Duodenal mucosa (tissue), 2 donors: Measurements from ENCODE around the gene CABP4.

Source experiments
- H3K27ac ChIP-seq: one replicate; pipeline ENCODE4 v1.7.0; 2013; ENCODE audit warnings: low read depth, low read length
- H3K27me3 ChIP-seq, 2 donors: one replicate each; pipeline ENCODE4 v1.7.0; 2013; ENCODE audit warnings: low read length in 2 of 2, control low read depth in 1 of 2; ENCODE audit not compliant: insufficient read depth in 2 of 2, control insufficient read depth in 1 of 2
- H3K36me3 ChIP-seq, 2 donors: one replicate each; pipeline ENCODE4 v1.7.0; 2013; ENCODE audit warnings: low read length in 2 of 2, control low read depth in 1 of 2; ENCODE audit not compliant: insufficient read depth in 2 of 2, control insufficient read depth in 1 of 2
- H3K4me1 ChIP-seq, 2 donors: one replicate each; pipeline ENCODE4 v1.7.0; 2013; ENCODE audit warnings: low read length in 2 of 2, control low read depth in 1 of 2; ENCODE audit not compliant: insufficient read depth in 2 of 2, control insufficient read depth in 1 of 2
- H3K4me3 ChIP-seq, 2 donors: one replicate each; pipeline ENCODE4 v1.7.0; 2013; ENCODE audit warnings: low read length in 2 of 2, low read depth in 1 of 2
- H3K9ac ChIP-seq, 2 donors: one replicate each; pipeline ENCODE4 v1.7.0; 2013; ENCODE audit warnings: low read length in 2 of 2, low read depth in 1 of 2
- H3K9me3 ChIP-seq, 2 donors: one replicate each; pipeline ENCODE4 v1.7.0; 2013; ENCODE audit warnings: low read length in 2 of 2, control low read depth in 1 of 2; ENCODE audit not compliant: control insufficient read depth in 1 of 2

Gene CABP4

GRCh38 chr11:67504005-67504949 lies 49.1 kb downstream of the CABP4 start:
- Histone ChIP-seq H3K4me3 (peak overlapping the region; percentile 82 to 93), H3K27ac (peak overlapping the region; percentile 98), H3K27me3 (no peaks in the 10 kb centered on the region), H3K9ac (peak overlapping the region; percentile 80 to 87), H3K36me3 (peaks cover 10 to 28% of the 10 kb centered on the region in 2 donors), H3K4me1 (peaks cover 17 to 44% of the 10 kb centered on the region in 2 donors), H3K9me3 (no peaks in the 10 kb centered on the region)

- H3K4me3 ChIP-seq: peak within 1 kb of the TSS; percentile 82 to 93
- peaks cover 5 to 25% of the 10 kb centered on the region in 2 donors for H3K36me3 ChIP-seq
- no peaks in the 10 kb centered on the region for H3K27me3 ChIP-seq
- peak within 1 kb of the TSS; percentile 98 for H3K27ac ChIP-seq
- H3K9me3 ChIP-seq: no peaks in the 10 kb centered on the region
- peaks cover 17 to 44% of the 10 kb centered on the region in 2 donors for H3K4me1 ChIP-seq
- H3K9ac ChIP-seq: peak within 1 kb of the TSS; percentile 87 to 92
Observed at GRCh38 chr11:67504950-67505581, 49.9 kb downstream of the CABP4 start, which contains the start of gene PITPNM1. PITPNM1 (minus strand) TSS chr11:67505363; CDS start chr11:67504180, 1,183 bp downstream.

- peak overlapping the region; percentile 87 to 92 for H3K9ac ChIP-seq
- peaks cover 17 to 44% of the 10 kb centered on the region in 2 donors for H3K4me1 ChIP-seq
- peaks cover 5 to 21% of the 10 kb centered on the region in 2 donors for H3K36me3 ChIP-seq
- peak overlapping the region; percentile 98 for H3K27ac ChIP-seq
- no peaks in the 10 kb centered on the region for H3K27me3 ChIP-seq
- peak overlapping the region; percentile 82 to 93 for H3K4me3 ChIP-seq
- no peaks in the 10 kb centered on the region for H3K9me3 ChIP-seq
Observed at GRCh38 chr11:67505605-67506396, 50.6 kb downstream of the CABP4 start.

- H3K9me3 ChIP-seq: no peaks in the 10 kb centered on the region
- H3K4me1 ChIP-seq: peaks cover 17 to 44% of the 10 kb centered on the region in 2 donors
- H3K27ac ChIP-seq: peak overlapping the region; percentile 98
- H3K36me3 ChIP-seq: peaks cover under 1 to 14% of the 10 kb centered on the region in 2 donors
- H3K27me3 ChIP-seq: no peaks in the 10 kb centered on the region
- peak overlapping the region; percentile 87 to 92 for H3K9ac ChIP-seq
- peak overlapping the region; percentile 69 to 93 for H3K4me3 ChIP-seq
Observed at GRCh38 chr11:67506426-67507051, 51.4 kb downstream of the CABP4 start.

- H3K9me3 ChIP-seq: no peaks in the 10 kb centered on the region
- H3K27ac ChIP-seq: peak overlapping the region; percentile 98
- H3K36me3 ChIP-seq: peaks cover 0 to 6% of the 10 kb centered on the region in 2 donors
- peak overlapping the region; percentile 69 to 93 for H3K4me3 ChIP-seq
- no peaks in the 10 kb centered on the region for H3K27me3 ChIP-seq
- H3K4me1 ChIP-seq: peaks cover 17 to 44% of the 10 kb centered on the region in 2 donors
- peak overlapping the region; percentile 87 to 92 for H3K9ac ChIP-seq
Observed at GRCh38 chr11:67507242-67507863, 52.2 kb downstream of the CABP4 start.

- H3K4me1 ChIP-seq: peaks cover 17 to 43% of the 10 kb centered on the region in 2 donors
- no peaks in the 10 kb centered on the region for H3K9me3 ChIP-seq
- no peaks in the 10 kb centered on the region for H3K27me3 ChIP-seq
- peak within 1 kb of the TSS; percentile 87 to 94 for H3K9ac ChIP-seq
- H3K27ac ChIP-seq: peak within 1 kb of the TSS; percentile 98
- peak within 1 kb of the TSS; percentile 69 to 93 for H3K4me3 ChIP-seq
- H3K36me3 ChIP-seq: peaks cover 0 to 5% of the 10 kb centered on the region in 2 donors
Observed at GRCh38 chr11:67507864-67508485, 52.8 kb downstream of the CABP4 start, which contains the start of gene CDK2AP2. CDK2AP2 (minus strand) TSS chr11:67508162; CDS start chr11:67508082, 80 bp downstream.

GRCh38 chr11:67508486-67509121 lies 53.5 kb downstream of the CABP4 start:
- Histone ChIP-seq H3K9ac (peak overlapping the region; percentile 70 to 94), H3K4me1 (peaks cover 15 to 37% of the 10 kb centered on the region in 2 donors), H3K9me3 (no peaks in the 10 kb centered on the region), H3K4me3 (peak overlapping the region; percentile 69 to 93), H3K36me3 (peaks cover 0 to 5% of the 10 kb centered on the region in 2 donors), H3K27me3 (no peaks in the 10 kb centered on the region), H3K27ac (peak overlapping the region; percentile 98)

GRCh38 chr11:67510023-67510345 lies 54.8 kb downstream of the CABP4 start:
- Histone ChIP-seq H3K36me3 (peaks cover 0 to 5% of the 10 kb centered on the region in 2 donors), H3K4me1 (peaks cover 11 to 29% of the 10 kb centered on the region in 2 donors), H3K27ac (no peak overlapping the region), H3K27me3 (no peaks in the 10 kb centered on the region), H3K9me3 (no peaks in the 10 kb centered on the region), H3K4me3 (no peak overlapping the region), H3K9ac (no peak overlapping the region)
